GM10266 (cell line): ENCODE measurements around the gene SLC27A1.

Experiments used
- DNase-seq: peaks from one replicate; pipeline ENCODE4 v3.0.0; 2012; ENCODE audit errors: extremely low spot score
- CTCF ChIP-seq: IDR thresholded peaks from 2 replicates; pipeline ENCODE4 v1.5.1; 2012; ENCODE audit warnings: mild to moderate bottlenecking, low read depth; ENCODE audit not compliant: control insufficient read depth, insufficient read depth; ENCODE audit errors: missing control alignments

The SLC27A1 gene

DNA sequence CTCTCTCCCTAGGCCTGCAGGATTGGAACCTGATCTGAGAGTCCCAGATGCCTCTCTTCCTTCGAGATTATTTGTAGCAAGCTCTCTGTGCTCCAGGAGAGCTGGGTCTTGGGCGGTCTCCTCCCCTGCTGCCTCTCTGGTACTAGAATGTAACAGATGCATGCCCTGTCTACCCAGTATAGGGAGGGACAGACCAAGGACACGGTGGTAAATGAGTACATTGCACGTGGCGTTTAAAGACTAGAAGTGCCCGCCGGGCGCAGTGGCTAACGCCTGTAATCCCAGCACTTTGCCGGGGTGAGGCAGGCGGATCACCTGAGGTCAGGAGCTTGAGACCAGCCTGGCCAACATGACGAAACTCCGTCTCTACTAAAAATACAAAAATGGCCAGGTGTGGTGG, 11.7 kb downstream of the SLC27A1 start:
- TF ChIP-seq CTCF, result no peak
- no peak for DNase-seq

DNA sequence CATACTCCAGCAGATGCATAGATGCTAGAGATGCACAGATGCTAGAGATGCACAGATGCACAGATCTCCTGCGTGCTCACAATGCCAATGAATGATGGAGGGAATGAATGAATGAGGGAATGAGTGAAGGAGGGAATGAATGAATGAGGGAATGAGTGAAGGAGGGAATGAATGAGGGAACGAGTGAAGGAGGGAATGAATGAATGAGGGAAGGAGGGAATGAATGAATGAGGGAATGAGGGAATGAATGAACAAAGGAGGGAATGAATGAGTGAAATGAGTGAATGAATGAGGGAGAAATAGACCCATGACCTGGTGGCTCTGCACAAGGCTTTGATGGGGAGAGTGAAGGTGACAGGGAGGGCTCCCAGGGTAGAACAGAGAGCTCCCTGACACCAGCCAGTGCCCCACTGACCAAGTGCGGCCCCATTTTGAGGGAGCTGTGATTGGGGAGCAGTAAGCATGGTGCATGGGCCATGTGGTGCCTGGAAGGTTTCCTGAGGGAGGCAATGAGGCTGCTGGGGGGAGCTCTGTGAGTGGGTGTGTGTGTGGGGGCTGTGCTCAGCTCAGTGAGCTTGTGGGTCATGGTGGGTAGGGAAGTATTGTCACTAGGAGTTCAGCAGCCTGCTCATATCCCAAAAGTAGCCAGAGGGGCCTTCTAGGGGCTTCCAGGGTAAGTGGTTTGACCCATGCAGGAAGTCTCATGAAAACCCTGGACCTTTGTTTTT, 12.7 kb downstream of the SLC27A1 start:
- TF ChIP-seq CTCF, result no peak
- DNase-seq, result no peak

DNA sequence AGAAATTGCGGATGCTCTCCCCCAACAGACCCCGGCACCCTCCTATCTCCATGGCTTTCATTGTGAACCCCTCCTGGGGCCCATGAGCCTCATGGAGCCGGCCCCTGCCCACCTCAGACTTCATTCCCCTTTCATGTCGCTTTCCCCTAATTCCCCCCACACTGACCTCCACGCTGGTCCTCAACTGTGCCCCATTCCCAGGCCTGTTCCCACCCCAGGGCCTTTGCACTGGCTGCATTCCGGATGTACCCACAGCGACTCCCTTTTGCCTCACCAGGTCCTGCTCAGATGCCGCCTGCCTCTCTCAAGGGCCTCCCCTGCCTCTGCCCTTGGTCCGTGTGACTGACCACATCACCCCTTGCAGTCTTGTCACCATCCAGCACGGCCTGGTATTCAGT, 13.3 kb downstream of the SLC27A1 start:
- DNase-seq, result no peak
- no peak for TF ChIP-seq CTCF

GRCh38 chr19:17484520-17485185, 14.3 kb downstream of the SLC27A1 start:
- TF ChIP-seq CTCF, result no peak
- DNase-seq, result no peak

DNA sequence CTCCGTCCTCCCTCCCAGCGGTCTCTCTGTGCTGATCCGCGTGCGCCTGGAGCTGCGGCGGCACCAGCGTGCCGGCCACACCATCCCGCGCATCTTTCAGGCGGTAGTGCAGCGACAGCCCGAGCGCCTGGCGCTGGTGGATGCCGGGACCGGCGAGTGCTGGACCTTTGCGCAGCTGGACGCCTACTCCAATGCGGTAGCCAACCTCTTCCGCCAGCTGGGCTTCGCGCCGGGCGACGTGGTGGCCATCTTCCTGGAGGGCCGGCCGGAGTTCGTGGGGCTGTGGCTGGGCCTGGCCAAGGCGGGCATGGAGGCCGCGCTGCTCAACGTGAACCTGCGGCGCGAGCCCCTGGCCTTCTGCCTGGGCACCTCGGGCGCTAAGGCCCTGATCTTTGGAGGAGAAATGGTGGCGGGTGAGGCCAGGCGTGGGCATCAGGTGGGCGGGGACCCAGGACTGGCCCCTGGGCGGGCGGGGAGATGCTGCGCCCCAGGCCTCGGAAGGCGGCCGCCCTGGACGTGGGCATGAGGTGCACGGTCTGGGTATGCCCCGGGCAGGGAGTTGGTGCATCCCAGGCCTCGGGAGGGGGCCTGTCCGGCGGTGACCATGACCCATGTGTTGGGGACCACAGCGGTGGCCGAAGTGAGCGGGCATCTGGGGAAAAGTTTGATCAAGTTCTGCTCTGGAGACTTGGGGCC, 16.4 kb downstream of the SLC27A1 start:
- DNase-seq, result no peak
- no peak for TF ChIP-seq CTCF

DNA sequence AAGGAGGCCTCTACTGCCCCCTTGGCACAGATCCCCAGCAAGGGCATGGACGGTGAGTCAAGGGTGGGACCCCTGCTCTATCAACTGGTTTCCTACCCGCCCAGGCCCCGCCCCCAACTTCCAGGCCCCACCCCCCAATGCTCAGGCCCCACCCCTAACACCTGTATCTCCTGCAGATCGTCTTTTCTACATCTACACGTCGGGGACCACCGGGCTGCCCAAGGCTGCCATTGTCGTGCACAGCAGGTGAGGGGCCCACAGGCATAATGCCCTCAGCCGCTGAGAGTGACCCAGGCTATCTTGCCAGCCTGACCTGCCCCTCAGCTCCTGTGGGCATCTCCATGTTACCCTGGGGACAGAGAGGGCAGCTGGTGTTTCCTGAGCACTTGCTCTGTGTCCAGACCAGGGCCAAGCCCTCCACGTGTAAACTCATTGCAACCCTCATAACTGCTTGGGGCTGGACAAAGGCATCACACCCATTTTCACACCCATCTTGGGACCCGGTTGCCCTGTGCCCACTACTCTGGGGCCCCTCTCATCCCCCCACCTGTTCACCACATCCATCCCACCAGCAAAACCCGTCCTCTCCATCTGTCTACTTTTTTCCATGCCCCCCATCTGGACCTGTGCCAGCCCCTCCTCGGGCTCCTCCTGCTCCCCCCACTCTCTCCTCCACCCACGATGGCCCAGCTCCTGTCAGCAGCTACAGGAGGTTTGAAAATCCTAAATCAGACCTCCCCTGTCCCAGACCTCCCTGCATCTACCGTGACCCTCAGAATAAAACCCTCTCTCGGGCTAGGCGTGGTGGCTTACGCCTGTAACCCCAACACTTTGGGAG, 17.2 kb downstream of the SLC27A1 start:
- no peak for DNase-seq
- no peak for TF ChIP-seq CTCF
